Breast epithelium (tissue), 3 donors: ENCODE results near the gene DACT2.

ENCODE experiments used
- POLR2A ChIP-seq: fragments of 450-650 bp; IDR thresholded peaks from one replicate; pipeline ENCODE4 v1.6.1; 2016; ENCODE audit warnings: antibody characterized with exemption, mild to moderate bottlenecking, moderate library complexity
- TF ChIP-seq, protein P1 (sequence below), 3 donors: fragments of 450-650 bp; IDR thresholded peaks; one replicate each; pipeline ENCODE4 v1.5.1; 2016 to 2017; ENCODE audit warnings: antibody characterized with exemption in 3 of 3, mild to moderate bottlenecking in 3 of 3, moderate library complexity in 3 of 3

DNA sequence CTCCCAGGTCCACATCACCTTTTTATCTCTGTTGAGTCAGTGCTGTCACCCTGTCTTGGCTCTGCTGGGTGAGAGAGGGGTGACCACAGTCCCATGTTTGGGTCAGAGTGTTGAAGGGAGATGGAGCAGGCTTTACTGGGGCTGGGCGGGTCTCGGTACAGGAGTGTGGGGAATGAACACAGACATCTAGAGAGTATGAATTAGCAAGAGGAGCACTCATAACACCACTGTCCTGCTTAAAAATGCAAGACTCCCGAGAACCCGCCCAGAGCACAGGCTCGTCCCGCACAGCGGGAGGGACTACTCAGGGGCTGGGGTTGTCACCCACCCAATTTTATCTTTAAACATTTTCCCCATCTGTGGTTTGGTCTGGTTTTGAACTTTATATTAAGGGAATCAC is 27.5 kb upstream of the DACT2 start:
- TF ChIP-seq, protein P1, sequence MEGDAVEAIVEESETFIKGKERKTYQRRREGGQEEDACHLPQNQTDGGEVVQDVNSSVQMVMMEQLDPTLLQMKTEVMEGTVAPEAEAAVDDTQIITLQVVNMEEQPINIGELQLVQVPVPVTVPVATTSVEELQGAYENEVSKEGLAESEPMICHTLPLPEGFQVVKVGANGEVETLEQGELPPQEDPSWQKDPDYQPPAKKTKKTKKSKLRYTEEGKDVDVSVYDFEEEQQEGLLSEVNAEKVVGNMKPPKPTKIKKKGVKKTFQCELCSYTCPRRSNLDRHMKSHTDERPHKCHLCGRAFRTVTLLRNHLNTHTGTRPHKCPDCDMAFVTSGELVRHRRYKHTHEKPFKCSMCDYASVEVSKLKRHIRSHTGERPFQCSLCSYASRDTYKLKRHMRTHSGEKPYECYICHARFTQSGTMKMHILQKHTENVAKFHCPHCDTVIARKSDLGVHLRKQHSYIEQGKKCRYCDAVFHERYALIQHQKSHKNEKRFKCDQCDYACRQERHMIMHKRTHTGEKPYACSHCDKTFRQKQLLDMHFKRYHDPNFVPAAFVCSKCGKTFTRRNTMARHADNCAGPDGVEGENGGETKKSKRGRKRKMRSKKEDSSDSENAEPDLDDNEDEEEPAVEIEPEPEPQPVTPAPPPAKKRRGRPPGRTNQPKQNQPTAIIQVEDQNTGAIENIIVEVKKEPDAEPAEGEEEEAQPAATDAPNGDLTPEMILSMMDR (IDR thresholded peaks at IDR 0.05): no peak
- TF ChIP-seq POLR2A: no peak
